Subcutaneous preadipocyte (primary cell): ENCODE data around the gene TMEM25. TPM values are rescaled to one million over a fixed set of nuclear protein-coding genes. Genes with fewer than 3 reads are reported as not detected.

ENCODE experiments used
- total RNA-seq: library from RNA; depleted of rRNA; stranded (reverse); fragments of >200 nt; gene quantifications from 2 replicates; pipeline ENCODE4 v1.2.3, GENCODE V29; 2012

The TMEM25 gene
- 0.73 and 1.2 TPM in 2 replicates for total RNA-seq

GRCh38 chr11:118530683-118531596 lies at the start of gene TMEM25:
TSS of gene TMEM25 (plus strand) at chr11:118531192. CDS start at chr11:118531802, 610 bp downstream.

DNA sequence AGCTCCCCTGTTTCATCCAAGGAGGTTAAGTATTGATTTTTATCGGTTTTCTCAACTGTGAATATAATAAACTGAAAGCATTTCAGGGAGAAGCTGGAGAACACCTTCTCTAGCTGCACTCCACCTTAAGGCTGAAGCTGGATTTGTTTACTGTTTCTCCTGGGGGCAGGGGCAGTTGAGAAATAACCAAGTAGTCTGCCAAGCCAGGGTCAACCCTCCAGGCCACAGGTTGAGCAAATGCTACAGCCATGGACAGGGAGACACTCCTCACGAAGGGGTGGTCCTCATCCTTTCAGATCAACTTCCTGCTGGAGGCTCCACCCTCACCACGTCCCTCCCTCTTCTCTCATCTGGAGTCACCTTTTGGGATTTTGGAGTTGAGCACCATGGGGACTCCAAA lies 3.9 kb upstream of the TMEM25 start, which contains the start of gene TTC36:
Gene TTC36, plus strand, starts transcription at position 366 of the 400 bp plus-strand sequence. Its CDS starts 21 bp downstream, at position 387.

GRCh38 chr11:118572061-118572980 lies 41.3 kb downstream of the TMEM25 start, which contains the start of gene ARCN1:
TSS of gene ARCN1 (plus strand) at chr11:118572409. CDS start at chr11:118572548, 139 bp downstream.

Other genes with a start within 250 kb of the TMEM25 start
- not detected in 2 replicates for gene CD3E, start 226.5 kb upstream of the TMEM25 start, total RNA-seq
- not detected in 2 replicates for gene CD3D, start 188.5 kb upstream of the TMEM25 start, total RNA-seq
- gene CD3G, start 186.8 kb upstream of the TMEM25 start, total RNA-seq: not detected in 2 replicates
- 43.4 and 54.2 TPM in 2 replicates for gene UBE4A, start 171.6 kb upstream of the TMEM25 start, total RNA-seq
- gene ATP5MG, start 129.6 kb upstream of the TMEM25 start, total RNA-seq: 26.6 and 31.6 TPM in 2 replicates
- 28.7 and 39.1 TPM in 2 replicates for gene KMT2A, start 94.7 kb upstream of the TMEM25 start, total RNA-seq
- 0.20 TPM in 1 of 2 replicates, not detected in the other for gene TTC36, start 3.7 kb upstream of the TMEM25 start, total RNA-seq
- 36.4 and 40.8 TPM in 2 replicates for gene IFT46, start 34.7 kb downstream of the TMEM25 start, total RNA-seq
- gene ARCN1, start 41.2 kb downstream of the TMEM25 start, total RNA-seq: 105 and 157 TPM in 2 replicates
- gene PHLDB1, start 76.4 kb downstream of the TMEM25 start, total RNA-seq: 148 and 163 TPM in 2 replicates
- gene TREH, start 148.5 kb downstream of the TMEM25 start, total RNA-seq: not detected in 2 replicates